Cardiac muscle cell (in vitro differentiated cells and primary cell): ENCODE measurements around the gene MAFB. TPM values are rescaled to one million over a fixed set of nuclear protein-coding genes. Genes with fewer than 3 reads are reported as not detected.

Experiments used
- DNase-seq, 2 donors: peaks; one replicate each; pipeline versions ENCODE4 v3.0.0 to v3.0.0-alpha.2; 2010 to 2017; ENCODE audit warnings: low read depth in 1 of 2, low spot score in 1 of 2
- H3K27ac ChIP-seq: fragments of 200-600 bp; sonication (generic); 2 replicates; pipeline ENCODE4 v1.5.1; 2016
- H3K27me3 ChIP-seq: fragments of 200-600 bp; sonication (generic); 2 replicates; pipeline ENCODE4 v1.6.0; 2016; ENCODE audit warnings: control low read depth
- H3K36me3 ChIP-seq: fragments of 200-600 bp; sonication (generic); 2 replicates; pipeline ENCODE4 v1.5.1; 2016; ENCODE audit warnings: control low read depth
- H3K4me1 ChIP-seq: fragments of 200-600 bp; sonication (generic); 2 replicates; pipeline ENCODE4 v1.8.1; 2017; ENCODE audit warnings: low read depth, mild to moderate bottlenecking, mixed run types
- H3K4me3 ChIP-seq: fragments of 200-600 bp; sonication (generic); 2 replicates; pipeline ENCODE4 v1.5.1; 2016; ENCODE audit warnings: mild to moderate bottlenecking
- H3K9me3 ChIP-seq: fragments of 200-600 bp; sonication (generic); 2 replicates; pipeline ENCODE4 v1.5.1; 2017; ENCODE audit warnings: low read depth, mild to moderate bottlenecking, control low read depth
- CTCF ChIP-seq: IDR thresholded peaks from 2 replicates; pipeline ENCODE4 v1.5.1; 2012; ENCODE audit warnings: low read depth, mild to moderate bottlenecking, low read length
- polyA plus RNA-seq: library from polyadenylated mRNA; unstranded; fragments of >200 nt; fragmentation: Nextera tagmentation; extraction: Ambion mirVana; gene quantifications from 2 replicates; pipeline ENCODE4 v1.2.1, GENCODE V29; 2016
- total RNA-seq: library from RNA; depleted of rRNA; stranded (reverse); fragments of >200 nt; gene quantifications from 2 replicates; pipeline ENCODE4 v1.2.3, GENCODE V29; 2016

The MAFB gene
- total and polyA plus RNA-seq, 2 experiments from 2014 or later, result 0.84 to 3.2 TPM

GRCh38 chr20:40717343-40717865 lies 28.4 kb upstream of the MAFB start:
- no peak for DNase-seq
- Histone ChIP-seq H3K9me3 (no peaks in the 10 kb centered on the region), H3K4me1 (no peaks in the 10 kb centered on the region), H3K4me3 (no peak overlapping the region), H3K27me3 (no peaks in the 10 kb centered on the region), H3K27ac (no peak overlapping the region), H3K36me3 (no peaks in the 10 kb centered on the region)
- TF ChIP-seq CTCF, result no peak

GRCh38 chr20:40715491-40715890 lies 26.5 kb upstream of the MAFB start:
- Histone ChIP-seq H3K36me3 (no peaks in the 10 kb centered on the region), H3K27me3 (no peaks in the 10 kb centered on the region), H3K4me3 (no peak overlapping the region), H3K27ac (no peak overlapping the region), H3K9me3 (no peaks in the 10 kb centered on the region), H3K4me1 (no peaks in the 10 kb centered on the region)
- no peak for DNase-seq
- TF ChIP-seq CTCF, result no peak

GRCh38 chr20:40714916-40715315 lies 25.9 kb upstream of the MAFB start:
- no peaks in the 10 kb centered on the region for H3K4me1 ChIP-seq
- TF ChIP-seq CTCF, result no peak
- H3K27ac ChIP-seq, result no peak overlapping the region
- H3K9me3 ChIP-seq, result no peaks in the 10 kb centered on the region
- DNase-seq, result no peak
- no peaks in the 10 kb centered on the region for H3K27me3 ChIP-seq
- H3K4me3 ChIP-seq, result no peak overlapping the region
- no peaks in the 10 kb centered on the region for H3K36me3 ChIP-seq

GRCh38 chr20:40714109-40714508 lies 25.1 kb upstream of the MAFB start:
- Histone ChIP-seq H3K27ac (no peak overlapping the region), H3K27me3 (no peaks in the 10 kb centered on the region), H3K9me3 (no peaks in the 10 kb centered on the region), H3K4me3 (no peak overlapping the region), H3K4me1 (no peaks in the 10 kb centered on the region), H3K36me3 (no peaks in the 10 kb centered on the region)
- no peak for DNase-seq
- TF ChIP-seq CTCF, result no peak

GRCh38 chr20:40713508-40713907 lies 24.5 kb upstream of the MAFB start:
- no peaks in the 10 kb centered on the region for H3K4me1 ChIP-seq
- H3K9me3 ChIP-seq, result no peaks in the 10 kb centered on the region
- H3K36me3 ChIP-seq, result no peaks in the 10 kb centered on the region
- no peak for TF ChIP-seq CTCF
- H3K27ac ChIP-seq, result no peak overlapping the region
- DNase-seq, result no peak
- no peaks in the 10 kb centered on the region for H3K27me3 ChIP-seq
- no peak overlapping the region for H3K4me3 ChIP-seq

- TF ChIP-seq CTCF, result no peak
- Histone ChIP-seq H3K9me3 (no peaks in the 10 kb centered on the region), H3K27ac (no peak overlapping the region), H3K36me3 (no peaks in the 10 kb centered on the region), H3K4me3 (no peak overlapping the region), H3K4me1 (no peaks in the 10 kb centered on the region), H3K27me3 (no peaks in the 10 kb centered on the region)
- DNase-seq, result no peak
Measured at GRCh38 chr20:40711079-40711478, 22.0 kb upstream of the MAFB start.
